Measurements from ENCODE around the gene NCKAP5. TPM values are rescaled to one million over a fixed set of nuclear protein-coding genes. Genes with fewer than 3 reads are reported as not detected.

NCKAP5 gene
- total and polyA plus RNA-seq, 9 of the 15 experiments (the other 6 are each of a cell fraction or from before 2014, with no cell fraction given): not detected

GRCh38 chr2:133414486-133415209 is 153.6 kb downstream of the NCKAP5 start:
- no TSS peak for BruUV-seq (replicated peaks)
- POLR2A ChIA-PET: no interaction called here
- no peak for FAIRE-seq
- Histone ChIP-seq H3K27ac (ENCODE audit: extremely low read depth, low read depth, low read length) (no peak overlapping the region), H3K9ac (ENCODE audit: insufficient read depth in 1 of 2, low read depth in 2 of 2, low read length in 2 of 2) (no peak overlapping the region), H3K27me3 (ENCODE audit: control insufficient read depth in 2 of 2, insufficient read depth in 2 of 2, low read length in 2 of 2) (no peaks in the 10 kb centered on the region), H3K4me3 (no peak overlapping the region), H3K36me3 (ENCODE audit: control insufficient read depth, insufficient read depth, low read length) (no peaks in the 10 kb centered on the region), H3K79me2 (ENCODE audit: control insufficient read depth, insufficient read depth, low read length) (no peaks in the 10 kb centered on the region), H2AFZ (ENCODE audit: low read depth, low read length) (no peak overlapping the region), H3K9me3 (replicated peaks; ENCODE audit: control insufficient read depth, insufficient read depth, low read depth, low read length) (no peaks in the 10 kb centered on the region), H4K20me1 (replicated peaks; ENCODE audit: control insufficient read depth, insufficient read depth, low read length) (no peaks in the 10 kb centered on the region), H3K4me1 (replicated peaks in 1 of 2; ENCODE audit: control insufficient read depth in 2 of 2, insufficient read depth in 2 of 2, low read length in 2 of 2) (no peaks in the 10 kb centered on the region), H3K4me2 (ENCODE audit: insufficient read depth, low read length) (no peak overlapping the region), H3K9me1 (ENCODE audit: control insufficient read depth, insufficient read depth, low read length) (no peaks in the 10 kb centered on the region)
- intact Hi-C loops (cut with micrococcal nuclease): no loop called here
- no peak for TF ChIP-seq RBM39 (optimal IDR thresholded peaks at IDR 0.05; ENCODE audit: low read depth, low read length)
- TF ChIP-seq ZNF224 (CRISPR knock-in tag; IDR thresholded peaks at IDR 0.05): no peak
- TF ChIP-seq TFAM (CRISPR knock-in tag; conservative IDR thresholded peaks at IDR 0.05): no peak
- no peak for TF ChIP-seq HMGXB4 (CRISPR knock-in tag; IDR thresholded peaks at IDR 0.05)
- TF ChIP-seq TCF7 (IDR thresholded peaks at IDR 0.05; ENCODE audit: borderline replicate concordance): no peak
- TF ChIP-seq STAG1 (CRISPR knock-in tag; IDR thresholded peaks at IDR 0.05; ENCODE audit: borderline replicate concordance): no peak
- no peak for TF ChIP-seq HDAC6 (IDR thresholded peaks at IDR 0.05; ENCODE audit: low read depth, low read length)
- no peak for TF ChIP-seq CCNT2 (IDR thresholded peaks at IDR 0.05; ENCODE audit: borderline replicate concordance, extremely low read depth, insufficient read length, low read depth, low read length)
- no peak for TF ChIP-seq EGR1 (conservative IDR thresholded peaks at IDR 0.05)
- no peak for TF ChIP-seq USF2 (CRISPR knock-in tag; IDR thresholded peaks at IDR 0.05)
- no peak for TF ChIP-seq ZFP30 (CRISPR knock-in tag; IDR thresholded peaks at IDR 0.05; ENCODE audit: borderline replicate concordance)
- TF ChIP-seq HINFP (tag; conservative IDR thresholded peaks at IDR 0.05; ENCODE audit: low read depth): no peak
- TF ChIP-seq ZNF507 (tag; conservative IDR thresholded peaks at IDR 0.05): no peak
- TF ChIP-seq MAFK (IDR thresholded peaks at IDR 0.05; ENCODE audit: low read length): no peak
- DNase-seq (ENCODE audit: extremely low read depth in 1 of 4, low spot score in 3 of 4): no peak
- in situ Hi-C loops (cut with MboI): no loop called here
- CTCF ChIA-PET (ENCODE audit: low intra/inter-chr PET ratio): no interaction called here
- 0% methylated on average over 6 of the region's 6 CpGs for WGBS (ENCODE audit: insufficient coverage, low coverage, missing lambda C conversion rate)
- ATAC-seq: no peak

All from K562 (cell line).